Endothelial cell of umbilical vein (primary cell): ENCODE results near the gene ATP6V1G1. TPM values are rescaled to one million over a fixed set of nuclear protein-coding genes. Genes with fewer than 3 reads are reported as not detected.

ENCODE experiments used
- BruUV-seq: library from RNA; stranded (reverse); fragments of 400-500 nt; replicated peaks from 2 replicates; lab custom pipeline; 2021; lab: Mats Ljungman, UMichigan
- CTCF ChIA-PET: fragments of 300-600, 350-600 bp; sonication (Branson Sonifier 250); formaldehyde crosslinking; loops from one replicate; lab custom pipeline; 2021; ENCODE audit warnings: antibody characterized with exemption, inconsistent platforms; lab: Charles Lee
- POLR2A ChIA-PET: fragments of 300-600, 350-600 bp; sonication (Branson Sonifier 250); formaldehyde crosslinking; loops from one replicate; lab custom pipeline; 2021; ENCODE audit warnings: antibody characterized with exemption, inconsistent platforms; lab: Charles Lee
- DNase-seq: peaks from one replicate; pipeline ENCODE4 v3.0.0-alpha.2; 2011; ENCODE audit warnings: low read depth, low spot score
- FAIRE-seq: peaks from 2 replicates; lab custom pipeline; 2011; peaks lifted over from hg19 to GRCh38; lab: Jason Lieb, UNC
- H2AFZ ChIP-seq: 2 replicates; pipeline ENCODE4 v1.6.0; 2012; ENCODE audit warnings: low read depth, low read length, control low read depth, inconsistent platforms
- H3K27ac ChIP-seq: 2 replicates; pipeline ENCODE4 v1.5.1; 2011; ENCODE audit warnings: low read depth, mild to moderate bottlenecking, control low read depth, low read length, moderate library complexity; ENCODE audit not compliant: insufficient read depth
- H3K27me3 ChIP-seq, 2 experiments: 2 replicates each; pipeline versions ENCODE4 v1.6.0 to v1.6.1; 2011; ENCODE audit warnings: low read length in 2 of 2, mixed read lengths in 1 of 2; ENCODE audit not compliant: control insufficient read depth in 2 of 2, insufficient read depth in 2 of 2
- H3K36me3 ChIP-seq, 2 experiments: 2 replicates in 1 of 2; 3 replicates in 1 of 2; pipeline ENCODE4 v1.5.1; 2011; ENCODE audit warnings: low read length in 2 of 2, mild to moderate bottlenecking in 1 of 2, moderate library complexity in 1 of 2; ENCODE audit not compliant: control insufficient read depth in 2 of 2, insufficient read depth in 2 of 2; ENCODE audit errors: extremely low read depth in 1 of 2
- H3K4me1 ChIP-seq: 3 replicates; pipeline ENCODE4 v1.5.1; 2011; ENCODE audit warnings: mild to moderate bottlenecking, low read length; ENCODE audit not compliant: control insufficient read depth, insufficient read depth; ENCODE audit errors: extremely low read depth
- H3K4me2 ChIP-seq: 2 replicates; pipeline ENCODE4 v1.6.1; 2011; ENCODE audit warnings: low read length, control low read depth, mixed read lengths; ENCODE audit not compliant: insufficient read depth
- H3K4me3 ChIP-seq, 3 experiments: fragments of 200-600 bp in 1 of 3; sonication (generic), shearing (Covaris generic) in 1 of 3; replicated peaks in 1 of 3; 2 replicates each; pipeline ENCODE4 v1.5.1; 2011 to 2016; ENCODE audit warnings: control low read depth in 3 of 3, low read length in 3 of 3, mild to moderate bottlenecking in 2 of 3, inconsistent platforms in 1 of 3, low read depth in 1 of 3, moderate library complexity in 1 of 3; ENCODE audit not compliant: insufficient read depth in 1 of 3
- H3K79me2 ChIP-seq: 2 replicates; pipeline ENCODE4 v1.6.0; 2012; ENCODE audit warnings: low read length, inconsistent platforms; ENCODE audit not compliant: control insufficient read depth, insufficient read depth
- H3K9ac ChIP-seq: replicated peaks from 2 replicates; pipeline ENCODE3; 2011; ENCODE audit warnings: low read length, control low read depth; ENCODE audit not compliant: insufficient read depth; ENCODE audit errors: extremely low read depth
- H3K9me1 ChIP-seq: replicated peaks from 3 replicates; pipeline ENCODE4 v1.6.0; 2011; ENCODE audit warnings: mild to moderate bottlenecking, low read length; ENCODE audit not compliant: control insufficient read depth, insufficient read depth; ENCODE audit errors: extremely low read depth
- H3K9me3 ChIP-seq: replicated peaks from 2 replicates; pipeline ENCODE4 v1.5.1; 2012; ENCODE audit warnings: low read length, inconsistent platforms; ENCODE audit not compliant: control insufficient read depth, insufficient read depth
- H4K20me1 ChIP-seq: replicated peaks from 2 replicates; pipeline ENCODE3; 2011; ENCODE audit warnings: mild to moderate bottlenecking, low read length; ENCODE audit not compliant: control insufficient read depth, insufficient read depth; ENCODE audit errors: extremely low read depth
- EZH2 ChIP-seq: IDR thresholded peaks from 2 replicates; pipeline ENCODE4 v1.6.1; 2012; ENCODE audit warnings: borderline replicate concordance, low read depth, mild to moderate bottlenecking, moderate library complexity, low read length, inconsistent platforms; ENCODE audit not compliant: severe bottlenecking
- JUN ChIP-seq: IDR thresholded peaks from 2 replicates; pipeline ENCODE4 v1.6.1; 2011; ENCODE audit warnings: borderline replicate concordance, low read depth; ENCODE audit not compliant: insufficient read length, insufficient read depth
- MYC ChIP-seq: IDR thresholded peaks from one replicate; pipeline ENCODE4 v1.6.1; 2011; ENCODE audit warnings: mild to moderate bottlenecking, low read depth, low read length
- POLR2AphosphoS5 ChIP-seq: IDR thresholded peaks from 2 replicates; pipeline ENCODE4 v1.6.1; 2012; ENCODE audit warnings: low read depth, mild to moderate bottlenecking, control low read depth, low read length, moderate library complexity; ENCODE audit not compliant: insufficient read depth
- dilution Hi-C: fragments of 300-500 bp; cut with MboI; formaldehyde crosslinking; loops from one replicate; pipeline ENCODE4 v1.15.0; 2019; ENCODE audit warnings: low sequenced_read_pairs; ENCODE audit not compliant: extremely low pct_ligation_motif_present
- intact Hi-C: fragments of 100-400 bp; cut with micrococcal nuclease; formaldehyde crosslinking; loops from one replicate; pipeline ENCODE4 v1.10.0; 2022
- polyA plus RNA-seq, 4 experiments: library from polyadenylated mRNA; depleted of rRNA in 3 of 4; stranded (reverse) in 3 of 4; unstranded in 1 of 4; fragments of >200 nt; gene quantifications; 2 replicates each; pipeline versions ENCODE4 v1.2.1 to v1.2.3, GENCODE V29; 2011 to 2012; ENCODE audit warnings: missing spikeins in 1 of 4
- total RNA-seq: library from RNA; stranded (reverse); gene quantifications from 2 replicates; pipeline ENCODE4 v1.2.3, GENCODE V29; 2021

ATP6V1G1 gene
- total and polyA plus RNA-seq, 2 donors (not counting 3 experiments of a cell fraction or from before 2014, with no cell fraction given), result 78.9 to 96.9 TPM

- no peaks in the 10 kb centered on the region for H3K36me3 ChIP-seq
- no peak overlapping the region for H3K4me2 ChIP-seq
- no peaks in the 10 kb centered on the region for H3K79me2 ChIP-seq
- TF ChIP-seq POLR2AphosphoS5, result no peak
- H3K4me1 ChIP-seq, result no peaks in the 10 kb centered on the region
- H3K27me3 ChIP-seq, result peaks cover 0 to 12% of the 10 kb centered on the region in 2 experiments
- no TSS peak for BruUV-seq
- intact Hi-C loops (no loop called here), dilution Hi-C loops (no loop called here)
- POLR2A ChIA-PET, result no interaction called here
- no peak overlapping the region for H2AFZ ChIP-seq
- no peak overlapping the region for H3K4me3 ChIP-seq
- H3K9me3 ChIP-seq, result no peaks in the 10 kb centered on the region
- FAIRE-seq, result no peak
- CTCF ChIA-PET, result no interaction called here
- DNase-seq, result no peak
- no peaks in the 10 kb centered on the region for H4K20me1 ChIP-seq
- no peak overlapping the region for H3K9ac ChIP-seq
- no peaks in the 10 kb centered on the region for H3K9me1 ChIP-seq
- no peak overlapping the region for H3K27ac ChIP-seq
Measured at GRCh38 chr9:114559830-114560513, 27.6 kb upstream of the ATP6V1G1 start.

- BruUV-seq, result no TSS peak
- Histone ChIP-seq H3K79me2 (no peaks in the 10 kb centered on the region), H3K4me1 (no peaks in the 10 kb centered on the region), H3K36me3 (no peaks in the 10 kb centered on the region), H3K9ac (no peak overlapping the region), H3K27ac (no peak overlapping the region), H4K20me1 (no peaks in the 10 kb centered on the region), H3K9me3 (no peaks in the 10 kb centered on the region), H3K4me2 (no peak overlapping the region), H3K9me1 (no peaks in the 10 kb centered on the region), H3K4me3 (no peak overlapping the region), H3K27me3 (peaks cover 0 to 12% of the 10 kb centered on the region in 2 experiments), H2AFZ (no peak overlapping the region)
- ChIA-PET POLR2A (no interaction called here), CTCF (interaction anchor here (1.2 kb wide), 1 partner anchor 9 kb away, joined by 4 read pairs; no protein-coding TSS in a partner anchor)
- TF ChIP-seq JUN (no peak), MYC (no peak), POLR2AphosphoS5 (no peak), EZH2 (no peak)
- intact Hi-C loops (no loop called here), dilution Hi-C loops (no loop called here)
- DNase-seq (no peak), FAIRE-seq (no peak)
Measured at GRCh38 chr9:114560956-114561355, 26.6 kb upstream of the ATP6V1G1 start.
